GM23248 (cell line): ENCODE measurements around the gene P2RX3. TPM values are rescaled to one million over a fixed set of nuclear protein-coding genes. Genes with fewer than 3 reads are reported as not detected.

ENCODE experiments used
- DNase-seq: peaks from one replicate; pipeline ENCODE4 v3.0.0-alpha.2; 2015
- H2AFZ ChIP-seq: fragments of 200-600 bp; sonication (generic); 2 replicates; pipeline ENCODE4 v1.6.1; 2016; ENCODE audit warnings: antibody characterized with exemption
- H3F3A ChIP-seq: fragments of 200-600 bp; sonication (generic); 2 replicates; pipeline ENCODE4 v1.6.1; 2016; ENCODE audit warnings: mild to moderate bottlenecking, antibody characterized with exemption, mixed run types; ENCODE audit not compliant: insufficient read depth
- H3K27ac ChIP-seq: fragments of 200-600 bp; sonication (generic); 2 replicates; pipeline ENCODE4 v1.5.1; 2016; ENCODE audit warnings: mild to moderate bottlenecking
- H3K27me3 ChIP-seq: fragments of 200-600 bp; sonication (generic); replicated peaks from 2 replicates; pipeline ENCODE4 v1.6.1; 2016; ENCODE audit warnings: mild to moderate bottlenecking; ENCODE audit not compliant: insufficient read depth
- H3K36me3 ChIP-seq: fragments of 200-600 bp; sonication (generic); 2 replicates; pipeline ENCODE4 v1.6.1; 2016; ENCODE audit warnings: low read depth, mild to moderate bottlenecking
- H3K4me1 ChIP-seq: fragments of 200-600 bp; sonication (generic); 2 replicates; pipeline ENCODE4 v1.6.1; 2016; ENCODE audit warnings: mild to moderate bottlenecking; ENCODE audit not compliant: insufficient read depth
- H3K4me2 ChIP-seq: fragments of 200-600 bp; sonication (generic); one replicate; pipeline ENCODE4 v1.6.1; 2016; ENCODE audit warnings: mild to moderate bottlenecking; ENCODE audit not compliant: unreplicated experiment
- H3K4me3 ChIP-seq: fragments of 200-600 bp; sonication (generic); 2 replicates; pipeline ENCODE4 v1.5.1; 2016; ENCODE audit warnings: mild to moderate bottlenecking
- H3K79me2 ChIP-seq: fragments of 200-600 bp; sonication (generic); 2 replicates; pipeline ENCODE4 v1.6.1; 2016; ENCODE audit warnings: mild to moderate bottlenecking; ENCODE audit not compliant: insufficient read depth
- H3K9ac ChIP-seq: fragments of 200-600 bp; sonication (generic); 2 replicates; pipeline ENCODE4 v1.6.1; 2016; ENCODE audit warnings: mild to moderate bottlenecking
- H3K9me2 ChIP-seq: fragments of 200-600 bp; sonication (generic); 2 replicates; pipeline ENCODE4 v1.6.1; 2016; ENCODE audit warnings: mixed run types, mild to moderate bottlenecking, moderate library complexity; ENCODE audit not compliant: insufficient read depth
- H3K9me3 ChIP-seq: fragments of 200-600 bp; sonication (generic); one replicate; pipeline ENCODE4 v1.6.1; 2017; ENCODE audit warnings: low read depth
- H4K20me1 ChIP-seq: fragments of 200-600 bp; sonication (generic); 2 replicates; pipeline ENCODE4 v1.6.0; 2016; ENCODE audit not compliant: insufficient read depth
- EZH2 ChIP-seq: fragments of 200-600 bp; sonication (generic); IDR thresholded peaks from 2 replicates; pipeline ENCODE4 v1.6.1; 2018; ENCODE audit warnings: antibody characterized with exemption, mild to moderate bottlenecking; ENCODE audit not compliant: insufficient read depth, poor library complexity, severe bottlenecking
- EZH2phosphoT487 ChIP-seq: fragments of 200-600 bp; sonication (generic); IDR thresholded peaks from 2 replicates; pipeline ENCODE4 v1.6.1; 2018; ENCODE audit warnings: antibody characterized with exemption, moderate library complexity, mild to moderate bottlenecking, low read depth; ENCODE audit not compliant: insufficient read depth
- WGBS, 2 experiments: methylation state at CpG; one replicate each; pipeline ENCODE4 v1.1.6; 2015 to 2017; ENCODE audit warnings: low lambda C conversion rate in 2 of 2, low coverage in 1 of 2; ENCODE audit errors: missing lambda C conversion rate in 2 of 2; 5-methylcytosine and 5-hydroxymethylcytosine counted together
- in situ Hi-C: fragments of 300-500 bp; cut with MboI; formaldehyde crosslinking; loops from 2 replicates; pipeline ENCODE4 v1.15.0; 2020
- polyA plus RNA-seq: library from polyadenylated mRNA; unstranded; fragments of >200 nt; fragmentation: Nextera tagmentation; extraction: Ambion mirVana; gene quantifications from 2 replicates; pipeline ENCODE4 v1.2.1, GENCODE V29; 2016
- total RNA-seq: library from RNA; depleted of rRNA; stranded (reverse); fragments of >200 nt; shearing (Covaris generic); gene quantifications from 2 replicates; pipeline ENCODE4 v1.2.3, GENCODE V29; 2014; rRNA removed

P2RX3 gene
- total and polyA plus RNA-seq, 2 experiments from 2014 or later, result 0.10 TPM; not detected in 1

GRCh38 chr11:57419146-57419545, 81.0 kb downstream of the P2RX3 start:
- H4K20me1 ChIP-seq, result no peaks in the 10 kb centered on the region
- peaks cover 15% of the 10 kb centered on the region for H3K36me3 ChIP-seq
- 0 out of 2 replicates have a peak, but pooled peaks cover under 1% of the 10 kb centered on the region for H3K79me2 ChIP-seq
- DNase-seq, result no peak
- no peak overlapping the region for H3K27ac ChIP-seq
- H2AFZ ChIP-seq, result no peak overlapping the region
- no peaks in the 10 kb centered on the region for H3K27me3 ChIP-seq
- peaks cover 6% of the 10 kb centered on the region for H3K4me1 ChIP-seq
- H3K9me3 ChIP-seq, result no peaks in the 10 kb centered on the region
- WGBS, 2 experiments, result 95 to 97% methylated on average over 3 of the region's 3 CpGs
- no peak overlapping the region for H3K4me2 ChIP-seq
- H3F3A ChIP-seq, result peaks cover 18% of the 10 kb centered on the region
- in situ Hi-C loops, result no loop called here
- TF ChIP-seq EZH2, result no peak
- TF ChIP-seq EZH2phosphoT487, result no peak
- no peaks in the 10 kb centered on the region for H3K9me2 ChIP-seq
- H3K9ac ChIP-seq, result no peak overlapping the region
- H3K4me3 ChIP-seq, result no peak overlapping the region

- H2AFZ ChIP-seq, result no peak overlapping the region
- peaks cover 7% of the 10 kb centered on the region; the same call in 1 of the 2 replicates for H3K36me3 ChIP-seq
- no peak for DNase-seq
- peaks cover 25% of the 10 kb centered on the region for H3K4me1 ChIP-seq
- H3K79me2 ChIP-seq, result 0 out of 2 replicates have a peak, but pooled peaks cover 3% of the 10 kb centered on the region
- no peaks in the 10 kb centered on the region for H3K9me3 ChIP-seq
- no peak overlapping the region for H3K9ac ChIP-seq
- H3K9me2 ChIP-seq, result no peaks in the 10 kb centered on the region
- H3K4me3 ChIP-seq, result no peak overlapping the region
- H3K27ac ChIP-seq, result no peak overlapping the region
- H4K20me1 ChIP-seq, result no peaks in the 10 kb centered on the region
- 92 to 99% methylated on average over 4 of the region's 4 CpGs for WGBS, 2 experiments
- in situ Hi-C loops, result no loop called here
- no peak overlapping the region for H3K4me2 ChIP-seq
- peaks cover 27% of the 10 kb centered on the region for H3F3A ChIP-seq
- H3K27me3 ChIP-seq, result no peaks in the 10 kb centered on the region
- TF ChIP-seq EZH2 (no peak), EZH2phosphoT487 (no peak)
These were observed 82.9 kb downstream of the P2RX3 start for GRCh38 chr11:57421066-57421465.

GRCh38 chr11:57421805-57422204, 83.7 kb downstream of the P2RX3 start:
- in situ Hi-C loops, result no loop called here
- no peak for DNase-seq
- no peak overlapping the region for H3K9ac ChIP-seq
- no peaks in the 10 kb centered on the region for H4K20me1 ChIP-seq
- H3K36me3 ChIP-seq, result peaks cover 7% of the 10 kb centered on the region; the same call in 1 of the 2 replicates
- 0 out of 2 replicates have a peak, but pooled peaks cover 3% of the 10 kb centered on the region for H3K79me2 ChIP-seq
- no peaks in the 10 kb centered on the region for H3K9me3 ChIP-seq
- H3K27ac ChIP-seq, result no peak overlapping the region
- H2AFZ ChIP-seq, result no peak overlapping the region
- TF ChIP-seq EZH2phosphoT487 (no peak), EZH2 (no peak)
- H3K27me3 ChIP-seq, result no peaks in the 10 kb centered on the region
- H3K9me2 ChIP-seq, result no peaks in the 10 kb centered on the region
- peaks cover 28% of the 10 kb centered on the region for H3K4me1 ChIP-seq
- H3K4me3 ChIP-seq, result no peak overlapping the region
- H3K4me2 ChIP-seq, result no peak overlapping the region
- H3F3A ChIP-seq, result peaks cover 30% of the 10 kb centered on the region

Other genes starting within 250 kb of the P2RX3 start
- not detected in 2 replicates for gene LRRC55, start 156.4 kb upstream of the P2RX3 start, total RNA-seq
- not detected in 2 replicates for gene LRRC55, start 156.4 kb upstream of the P2RX3 start, polyA plus RNA-seq
- gene APLNR, start 101.1 kb upstream of the P2RX3 start, total RNA-seq, result not detected in 2 replicates
- 0.18 TPM in 1 of 2 replicates, not detected in the other for gene APLNR, start 101.1 kb upstream of the P2RX3 start, polyA plus RNA-seq
- gene TNKS1BP1, start 13.4 kb upstream of the P2RX3 start, total RNA-seq, result 89.7 and 92.1 TPM in 2 replicates
- 88.2 and 88.8 TPM in 2 replicates for gene TNKS1BP1, start 13.4 kb upstream of the P2RX3 start, polyA plus RNA-seq
- 69.2 and 76.2 TPM in 2 replicates for gene SSRP1, start 2.5 kb upstream of the P2RX3 start, total RNA-seq
- 29.3 and 32.9 TPM in 2 replicates for gene SSRP1, start 2.5 kb upstream of the P2RX3 start, polyA plus RNA-seq
- not detected in 2 replicates for gene PRG3, start 42.8 kb downstream of the P2RX3 start, total RNA-seq
- gene PRG3, start 42.8 kb downstream of the P2RX3 start, polyA plus RNA-seq, result not detected in 2 replicates
- gene PRG2, start 52.3 kb downstream of the P2RX3 start, total RNA-seq, result 0.51 and 2.2 TPM in 2 replicates
- gene PRG2, start 52.3 kb downstream of the P2RX3 start, polyA plus RNA-seq, result 2.6 and 2.8 TPM in 2 replicates
- gene SLC43A3, start 88.8 kb downstream of the P2RX3 start, total RNA-seq, result 23.2 and 57.7 TPM in 2 replicates
- gene SLC43A3, start 88.8 kb downstream of the P2RX3 start, polyA plus RNA-seq, result 33.3 and 33.4 TPM in 2 replicates
- gene RTN4RL2, start 122.2 kb downstream of the P2RX3 start, total RNA-seq, result 0.32 TPM in 1 of 2 replicates, not detected in the other
- gene RTN4RL2, start 122.2 kb downstream of the P2RX3 start, polyA plus RNA-seq, result 0.80 and 1.1 TPM in 2 replicates
- 6.2 and 9.3 TPM in 2 replicates for gene SLC43A1, start 177.3 kb downstream of the P2RX3 start, total RNA-seq
- gene SLC43A1, start 177.3 kb downstream of the P2RX3 start, polyA plus RNA-seq, result 7.1 and 7.7 TPM in 2 replicates
- 29.0 and 48.3 TPM in 2 replicates for gene TIMM10, start 192.4 kb downstream of the P2RX3 start, total RNA-seq
- 73.4 and 78.3 TPM in 2 replicates for gene TIMM10, start 192.4 kb downstream of the P2RX3 start, polyA plus RNA-seq
- gene SMTNL1, start 199.2 kb downstream of the P2RX3 start, total RNA-seq, result not detected in 2 replicates
- not detected in 2 replicates for gene SMTNL1, start 199.2 kb downstream of the P2RX3 start, polyA plus RNA-seq
- 32.8 and 41.5 TPM in 2 replicates for gene UBE2L6, start 229.3 kb downstream of the P2RX3 start, total RNA-seq
- gene UBE2L6, start 229.3 kb downstream of the P2RX3 start, polyA plus RNA-seq, result 74.0 and 75.9 TPM in 2 replicates